Islet precursor cell (in vitro differentiated cells): ENCODE measurements around the gene GRIFIN.
"Not testable (repeated sequence)": the region's sequence is repeated elsewhere in the genome, so short reads cannot be mapped to it uniquely, and the experiment has no call there.

Experiments
- DNase-seq: peaks from one replicate; pipeline ENCODE4 v3.0.0-alpha.2; 2018

The GRIFIN gene

DNA sequence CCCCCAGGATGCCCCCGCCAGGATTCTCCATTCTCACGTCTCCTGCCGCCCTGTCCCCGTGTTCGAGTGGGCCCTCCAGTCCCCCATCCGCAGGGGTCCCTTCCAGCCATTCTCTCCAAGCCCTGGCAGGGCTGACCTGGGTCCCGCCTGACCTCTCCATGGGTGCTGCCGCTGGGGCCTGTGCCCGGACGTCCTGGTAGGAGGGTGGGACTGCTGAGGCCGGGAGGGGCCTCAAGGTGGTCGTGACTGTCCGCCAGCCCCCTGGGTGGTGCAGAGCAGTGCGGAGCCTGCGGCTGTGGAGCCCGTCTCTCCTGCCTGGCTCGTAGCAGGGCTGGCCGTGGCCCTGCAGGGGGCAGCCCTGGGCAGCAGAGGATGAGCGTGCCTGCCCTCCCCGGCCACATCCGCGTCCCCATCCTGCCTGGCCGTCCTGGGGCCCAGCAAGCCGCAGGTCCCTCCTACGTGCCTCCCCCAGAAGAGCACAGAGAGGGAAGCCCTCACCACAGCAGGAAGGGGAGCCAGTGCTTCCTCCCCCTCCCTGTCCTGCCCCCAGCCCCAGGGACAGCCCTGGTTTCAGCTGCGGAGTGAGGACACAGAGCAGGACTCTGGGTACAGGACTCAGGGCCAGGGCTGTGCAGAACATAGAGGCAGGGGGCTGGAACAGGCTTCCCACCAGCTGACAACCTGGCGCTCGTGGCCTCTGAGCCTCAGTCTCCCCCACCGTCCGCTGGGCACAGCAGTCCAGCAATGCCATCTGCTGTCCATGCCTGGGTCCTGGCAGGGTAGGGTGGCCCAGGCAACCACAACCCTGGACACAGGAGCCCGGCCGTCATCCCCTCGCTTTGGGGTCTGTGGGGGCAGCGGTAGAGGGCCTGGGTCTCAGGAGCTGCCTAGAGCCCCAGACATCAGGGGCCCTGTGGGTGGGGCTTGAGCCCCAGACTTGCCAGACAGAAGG, 1.5 kb upstream of the GRIFIN start:
- DNase-seq: peak; percentile 84

DNA sequence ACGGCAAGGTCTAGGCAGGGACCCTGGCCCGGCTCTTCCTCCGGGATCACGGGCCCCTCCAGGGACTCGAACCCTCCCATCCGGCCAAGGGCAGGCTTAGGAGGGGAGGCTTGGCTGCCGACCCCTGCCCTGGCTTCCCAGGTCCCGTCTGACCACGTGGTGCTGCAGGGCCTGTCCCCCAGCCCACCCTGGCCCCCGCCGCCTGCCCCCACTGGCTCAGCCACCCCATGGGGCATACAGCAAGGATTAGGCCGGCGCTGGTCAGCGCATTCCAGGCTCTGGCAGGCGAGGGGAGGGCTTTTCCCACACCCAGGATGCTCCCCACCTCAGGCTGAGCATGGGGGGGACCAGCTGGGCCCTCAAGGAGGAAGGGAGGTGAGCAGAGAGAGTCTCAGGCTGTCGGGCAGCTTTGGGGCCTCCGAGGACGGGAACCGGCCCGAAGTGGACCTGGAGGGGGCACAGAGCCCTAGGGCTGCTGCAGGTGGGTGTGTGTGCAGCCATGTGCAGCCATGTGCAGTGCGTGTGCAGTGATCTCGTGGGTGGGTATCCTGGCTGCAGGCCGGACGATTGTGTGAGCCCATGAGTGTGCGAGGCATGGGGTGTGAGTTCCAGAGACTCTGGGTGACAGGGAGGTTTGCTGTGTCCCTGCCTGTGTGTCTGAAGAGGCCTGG, 713 bp upstream of the GRIFIN start:
- DNase-seq: peak; percentile 43

DNA sequence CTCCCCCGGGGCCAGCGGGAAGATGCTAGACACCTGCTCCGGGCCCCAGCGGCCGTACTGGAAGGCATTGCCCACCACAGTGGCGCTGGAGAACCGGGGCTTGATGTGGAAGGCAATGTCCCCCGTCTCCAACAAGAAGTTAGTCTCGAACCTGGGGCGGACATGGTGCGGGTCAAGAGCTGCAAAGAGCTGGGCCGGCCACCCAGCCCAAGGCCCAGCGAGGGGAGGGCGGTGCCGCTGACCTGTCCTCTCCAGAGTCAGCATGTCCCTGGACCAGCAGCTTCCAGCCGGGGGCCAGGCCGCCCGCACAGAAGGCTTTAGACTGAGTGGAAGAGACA, 551 bp downstream of the GRIFIN start:
- peak; percentile 50 for DNase-seq

DNA sequence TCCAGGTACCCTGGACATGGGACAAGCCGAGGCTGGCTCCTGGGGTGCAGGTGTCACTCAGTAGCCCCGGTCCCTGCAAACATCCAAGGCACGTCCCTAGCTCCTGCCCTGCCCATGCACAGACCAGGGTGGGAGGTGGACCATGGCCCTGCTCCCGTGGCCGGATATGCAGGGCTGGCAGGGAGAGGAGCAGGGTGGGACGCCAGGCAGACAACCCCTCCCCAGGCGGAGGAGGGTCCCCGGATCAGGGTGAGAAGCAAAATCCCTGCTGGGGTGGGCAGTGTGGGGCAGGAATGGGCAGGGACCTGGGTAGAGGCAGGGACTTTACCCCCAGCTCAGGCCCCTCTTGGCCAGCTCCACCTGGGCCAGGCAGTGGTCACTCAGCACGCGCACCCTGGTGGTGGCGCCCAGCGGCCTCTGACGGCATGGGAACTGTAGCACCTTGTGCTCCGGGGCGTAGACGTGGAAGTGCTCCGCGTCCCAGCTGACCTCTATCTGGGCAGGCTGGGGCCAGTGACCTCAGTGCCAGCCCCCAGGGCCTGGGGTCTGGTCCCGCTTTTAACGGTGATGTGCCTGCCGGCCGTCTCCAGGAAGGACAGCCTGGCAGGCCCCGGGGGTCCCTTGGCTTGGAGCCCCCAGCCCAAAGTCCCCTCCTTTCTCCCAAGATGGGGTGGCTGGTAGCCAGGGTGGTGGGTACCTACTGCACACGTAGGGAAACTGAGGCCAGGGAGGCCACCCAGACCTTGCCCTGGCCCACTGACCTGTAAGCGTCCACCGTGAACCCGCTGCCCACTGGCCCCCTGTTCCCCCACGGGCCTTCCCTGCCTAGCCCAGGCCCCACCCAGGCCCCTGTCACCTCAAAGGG, 1.2 kb downstream of the GRIFIN start:
- DNase-seq: peak; percentile 64

DNA sequence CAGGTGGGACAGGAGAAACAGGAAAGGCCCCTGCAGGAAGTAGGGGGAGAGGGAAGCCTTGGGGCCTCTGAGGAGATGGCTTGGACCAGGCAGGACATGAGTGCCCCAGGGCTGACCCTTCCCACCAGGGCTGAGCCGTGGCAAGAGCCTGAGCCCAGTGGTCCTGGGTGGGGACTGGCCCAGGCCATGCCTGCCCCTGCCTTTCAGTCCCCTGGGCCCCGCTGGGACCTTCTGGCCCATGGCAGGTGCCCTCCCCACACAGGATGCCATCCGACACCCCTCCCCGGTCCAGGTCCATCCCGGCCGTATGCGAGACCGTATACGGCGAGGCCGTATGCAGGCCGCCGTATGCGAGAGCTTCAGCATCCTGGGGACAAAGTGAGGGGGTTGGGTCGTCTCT, 2.0 kb downstream of the GRIFIN start:
- peak; percentile 53 for DNase-seq

DNA sequence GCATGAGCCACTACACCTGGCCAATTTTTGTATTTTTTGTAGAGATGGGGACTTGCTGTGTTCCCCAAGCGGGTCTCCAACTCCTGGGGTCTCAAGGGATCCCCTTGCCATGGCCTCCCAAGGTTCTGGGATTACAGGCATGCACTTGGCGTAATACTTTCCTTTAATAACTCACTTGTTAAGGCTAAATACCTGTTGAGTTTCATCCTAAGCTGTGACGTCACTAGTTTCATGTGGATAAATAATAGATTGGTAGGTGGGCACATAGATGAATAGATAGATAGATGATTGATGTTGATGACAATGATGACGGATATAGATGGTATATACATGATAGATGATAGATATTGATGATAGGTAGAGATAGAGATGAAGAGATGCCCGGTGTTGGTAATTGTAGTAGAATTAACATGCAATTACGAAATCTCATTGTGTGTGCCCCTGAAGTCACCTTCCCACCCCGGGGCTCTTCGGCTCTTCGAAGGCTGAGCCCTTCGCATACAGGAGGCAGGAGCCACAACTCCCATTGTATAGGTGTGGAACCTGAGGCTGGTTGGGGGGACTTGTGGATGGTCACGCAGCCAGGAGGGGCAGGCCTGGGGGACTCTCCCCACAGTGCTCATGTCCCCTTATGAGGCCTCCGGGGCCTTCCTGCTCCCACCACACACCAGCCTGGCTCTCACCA, 2.6 kb downstream of the GRIFIN start:
- DNase-seq: no peak

DNA sequence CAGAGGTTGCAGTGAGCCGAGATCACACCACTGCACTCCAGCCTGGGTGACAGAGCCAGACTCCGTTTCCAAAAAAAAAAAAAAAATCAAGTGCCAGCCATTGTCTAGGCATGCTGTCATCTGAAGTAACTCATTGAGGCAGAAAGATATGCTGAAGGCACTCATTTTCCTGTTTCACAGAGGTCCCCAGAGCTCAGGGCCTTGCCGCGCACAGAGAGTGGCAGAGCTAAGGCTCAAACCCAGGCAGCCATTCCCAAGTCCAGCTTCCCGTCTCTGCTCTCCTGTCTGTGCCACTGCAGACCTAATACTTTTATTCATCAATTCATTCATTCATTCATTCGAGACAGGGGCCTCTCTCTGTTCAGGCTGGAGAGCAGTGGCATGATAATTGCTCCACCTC, 3.5 kb downstream of the GRIFIN start:
- DNase-seq: no peak

DNA sequence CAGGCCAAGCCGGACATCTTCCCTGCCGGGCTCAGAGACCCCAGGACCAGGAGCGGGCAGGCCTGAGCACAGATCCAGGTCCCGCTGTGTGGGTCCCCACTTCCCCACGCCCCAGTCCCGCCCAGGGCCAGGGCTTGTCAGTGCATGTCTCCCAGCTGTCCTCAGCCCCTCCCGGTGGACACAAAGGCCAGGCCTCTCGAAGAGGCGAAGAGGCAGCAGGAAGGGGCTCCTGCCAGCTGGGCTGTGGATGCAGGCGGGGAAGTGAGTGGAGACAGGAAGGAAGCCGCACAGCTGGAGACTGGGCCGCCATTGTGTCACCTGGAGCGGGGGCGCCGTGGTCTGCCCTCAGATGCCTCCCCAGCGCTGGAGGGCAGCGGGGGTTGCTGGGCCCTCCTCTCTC, 4.8 kb downstream of the GRIFIN start:
- DNase-seq: peak; percentile 59

DNA sequence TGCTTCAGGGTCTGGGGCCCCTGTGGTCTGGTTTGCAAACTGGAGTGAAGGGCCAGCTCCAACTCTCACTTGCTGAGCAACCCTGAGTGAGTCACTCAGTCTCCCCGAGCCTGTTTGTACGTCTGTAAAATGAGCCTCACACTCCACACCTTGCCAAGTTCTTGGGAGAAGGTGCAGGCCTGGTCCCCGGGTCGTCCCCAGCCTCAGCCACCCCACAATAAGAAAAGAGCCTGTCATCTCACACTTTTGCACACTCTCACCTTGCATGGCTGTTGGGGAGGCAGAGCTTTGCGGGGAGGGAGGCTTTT, 5.2 kb downstream of the GRIFIN start:
- DNase-seq: peak; percentile 54

DNA sequence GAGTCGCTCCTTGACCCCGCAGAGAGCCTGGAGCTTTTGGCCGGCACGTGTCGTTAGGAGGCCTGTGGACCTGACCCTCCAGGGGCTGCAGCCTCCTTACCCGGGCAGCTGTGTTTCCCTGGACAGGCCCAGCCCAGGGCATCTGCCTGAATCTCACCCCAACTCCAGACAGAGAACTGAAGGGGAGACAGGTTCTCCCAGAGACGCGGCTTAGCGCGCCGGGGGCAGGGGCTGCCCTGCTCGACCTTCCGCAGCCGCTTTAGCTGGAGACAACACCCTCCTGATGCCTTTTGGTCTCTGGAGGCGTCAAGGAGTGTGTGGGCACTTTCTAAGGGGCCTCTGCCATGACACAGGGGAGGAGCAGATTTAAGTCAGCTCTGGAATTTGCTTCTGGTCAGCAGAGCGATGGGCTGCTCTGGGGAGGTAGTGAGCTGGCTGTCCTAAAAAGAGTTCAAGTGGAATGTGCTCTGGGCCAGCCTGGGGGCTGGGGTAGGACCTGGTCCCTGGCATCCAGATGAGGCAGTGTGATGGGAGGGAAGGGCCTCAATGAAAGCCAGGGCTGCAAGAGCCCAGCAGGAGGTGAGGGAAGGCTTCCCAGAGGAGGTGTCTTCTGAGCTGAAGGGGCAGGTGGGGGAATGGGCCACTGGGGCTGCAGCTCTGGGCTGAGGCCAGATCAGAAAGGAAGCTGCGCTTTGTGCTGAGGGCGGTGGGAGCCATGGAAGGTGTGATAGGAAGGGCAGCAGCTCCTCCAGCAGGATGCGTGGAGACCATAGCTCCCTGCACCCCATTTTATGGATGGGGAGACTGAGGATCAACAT, 5.8 kb downstream of the GRIFIN start:
- DNase-seq: no peak

DNA sequence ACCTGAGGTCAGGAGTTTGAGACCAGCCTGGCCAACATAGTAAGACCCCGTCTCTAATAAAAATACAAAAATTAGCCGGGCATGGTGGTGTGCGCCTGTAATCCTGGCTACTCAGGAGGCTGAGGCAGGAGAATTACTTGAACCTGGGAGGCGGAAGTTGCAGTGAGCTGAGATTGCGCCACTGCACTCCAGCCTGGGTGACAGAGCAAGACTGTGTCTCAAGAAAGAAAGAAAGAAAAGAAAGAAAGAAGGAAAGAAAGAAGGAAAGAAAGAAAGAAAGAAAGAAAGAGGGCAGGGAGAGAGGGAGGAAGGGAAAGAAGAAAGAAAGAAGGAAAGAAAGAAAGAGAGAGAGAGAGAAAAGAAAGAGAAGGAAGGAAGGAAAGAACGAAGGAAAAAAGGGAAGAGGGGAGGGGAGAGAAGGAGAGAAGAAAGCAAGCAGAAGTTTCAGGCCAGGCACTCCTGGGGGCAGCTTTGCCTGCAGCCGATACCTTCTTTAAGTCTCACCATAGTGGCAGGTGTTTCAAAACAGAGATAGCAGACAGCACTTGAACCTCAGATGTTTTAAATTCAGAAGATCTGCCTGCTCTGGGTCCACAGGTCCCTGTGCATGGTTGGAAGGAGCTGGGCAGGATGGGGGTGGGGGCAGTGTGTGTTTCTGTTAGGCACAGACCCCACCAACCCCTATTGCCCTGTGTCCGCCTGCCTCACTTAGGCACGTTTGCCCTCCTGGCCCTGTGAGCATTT, 6.6 kb downstream of the GRIFIN start:
- DNase-seq: peak; percentile 52

DNA sequence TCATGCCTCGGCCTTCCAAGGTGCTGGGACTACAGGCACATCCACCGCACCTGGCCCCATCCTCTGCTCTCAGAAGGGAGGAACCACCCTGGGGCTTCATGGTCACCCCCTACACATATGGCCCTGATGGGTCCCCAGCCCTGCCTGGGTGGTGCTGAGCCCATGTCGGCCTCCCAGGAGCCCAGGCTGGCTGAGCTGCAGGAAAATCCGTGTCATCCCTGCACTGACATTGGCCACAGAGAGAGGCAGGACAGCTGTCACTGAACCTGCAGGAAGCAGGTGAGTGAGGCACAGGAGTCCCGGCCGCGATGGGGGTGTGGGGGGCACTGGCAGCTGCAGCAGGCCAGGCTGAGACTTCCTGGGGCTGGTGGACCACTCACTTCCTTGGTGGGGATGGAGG, 8.0 kb downstream of the GRIFIN start:
- no peak for DNase-seq

DNA sequence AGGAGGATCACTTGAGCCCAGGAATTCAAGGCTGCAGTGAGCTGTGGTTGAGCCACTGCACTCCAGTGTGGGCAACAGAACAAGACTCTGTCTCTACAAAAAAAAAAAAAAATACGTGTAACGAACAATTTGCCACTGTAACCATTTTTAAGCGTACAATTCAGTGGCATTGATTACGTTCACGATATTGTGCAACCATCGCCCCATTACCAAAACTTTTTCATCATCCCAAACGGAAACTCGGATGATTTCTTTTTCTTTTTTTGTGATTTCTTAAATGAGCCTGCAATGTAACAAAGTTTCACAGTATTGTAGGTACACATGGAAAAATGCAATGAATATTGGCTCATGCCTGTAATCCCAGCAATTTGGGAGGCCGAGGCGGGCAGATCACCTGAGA, 9.5 kb downstream of the GRIFIN start:
- no peak for DNase-seq

DNA sequence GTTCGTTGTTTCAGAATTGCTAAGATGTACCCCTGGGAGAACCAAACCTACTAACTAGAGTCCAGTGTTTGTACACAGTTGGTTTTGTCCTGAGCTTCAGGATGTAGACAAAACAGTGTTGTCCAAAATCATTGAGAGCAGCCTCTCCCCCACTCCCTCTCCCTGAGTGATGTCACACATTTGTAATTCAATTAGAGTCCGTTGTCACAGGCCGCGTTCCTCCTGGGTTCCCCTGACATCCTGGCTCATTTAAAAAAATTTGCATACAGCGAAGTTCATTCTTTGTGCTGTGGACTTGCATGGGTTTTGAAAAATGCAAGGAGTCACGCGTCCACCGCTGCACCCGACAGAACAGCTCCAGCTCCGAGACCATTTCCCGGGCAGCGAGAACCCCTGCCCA, 10.3 kb downstream of the GRIFIN start:
- no peak for DNase-seq

DNA sequence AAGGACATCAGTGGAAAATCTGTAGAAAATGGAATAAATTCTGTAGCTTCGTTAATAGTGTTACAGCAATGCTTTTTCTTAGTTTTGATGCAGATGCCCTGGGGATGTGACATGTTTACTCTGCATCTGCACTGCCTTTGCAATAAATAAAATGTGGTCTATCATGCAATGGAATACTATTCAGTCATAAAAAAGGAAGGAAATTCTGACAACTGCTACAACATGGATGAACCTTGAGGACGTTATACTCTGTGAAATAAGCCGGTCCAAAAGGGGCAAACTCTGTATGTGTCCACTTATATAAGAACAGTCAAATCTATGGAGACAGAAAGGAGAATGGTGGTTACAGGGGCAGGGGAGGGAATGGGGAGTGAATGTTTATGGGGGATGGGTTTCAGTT, 13.5 kb downstream of the GRIFIN start:
- no peak for DNase-seq

DNA sequence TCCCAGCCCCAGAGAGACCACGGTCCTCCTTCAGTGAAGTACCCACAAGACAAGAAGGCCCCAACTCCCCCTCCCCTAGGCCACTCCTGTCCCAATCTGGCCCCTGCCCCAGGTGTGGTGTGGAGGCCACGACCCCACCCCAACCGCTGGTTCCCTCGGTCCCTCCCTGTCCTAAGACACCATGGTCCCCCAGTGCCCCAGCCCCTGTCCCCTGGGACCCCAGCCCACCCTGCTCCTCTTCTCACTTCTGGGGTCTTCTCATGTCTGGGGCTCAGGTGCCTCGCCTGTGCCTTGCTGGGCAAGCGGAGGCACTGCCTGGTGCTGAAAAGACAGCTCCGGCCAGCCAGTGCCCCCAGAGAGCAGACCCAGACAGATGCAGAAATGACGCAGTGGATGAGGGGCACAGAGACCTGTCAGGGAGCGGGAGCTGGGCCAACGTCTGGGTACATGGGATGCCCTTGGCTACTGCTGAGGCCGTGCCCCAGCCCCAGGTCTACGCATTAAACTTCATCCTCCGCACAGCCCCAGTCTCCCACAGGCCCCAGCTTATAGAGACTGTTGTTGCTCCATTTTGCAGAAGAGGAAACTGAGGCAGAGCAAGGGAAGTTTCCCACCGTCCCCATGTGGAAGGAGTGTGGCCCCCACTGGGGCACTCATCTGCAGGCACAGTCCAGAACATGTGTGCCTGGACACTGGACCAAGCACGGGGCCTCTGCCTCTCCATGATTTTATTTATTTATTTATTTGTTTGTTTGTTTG, 14.8 kb downstream of the GRIFIN start:
- peak; percentile 64 for DNase-seq

DNA sequence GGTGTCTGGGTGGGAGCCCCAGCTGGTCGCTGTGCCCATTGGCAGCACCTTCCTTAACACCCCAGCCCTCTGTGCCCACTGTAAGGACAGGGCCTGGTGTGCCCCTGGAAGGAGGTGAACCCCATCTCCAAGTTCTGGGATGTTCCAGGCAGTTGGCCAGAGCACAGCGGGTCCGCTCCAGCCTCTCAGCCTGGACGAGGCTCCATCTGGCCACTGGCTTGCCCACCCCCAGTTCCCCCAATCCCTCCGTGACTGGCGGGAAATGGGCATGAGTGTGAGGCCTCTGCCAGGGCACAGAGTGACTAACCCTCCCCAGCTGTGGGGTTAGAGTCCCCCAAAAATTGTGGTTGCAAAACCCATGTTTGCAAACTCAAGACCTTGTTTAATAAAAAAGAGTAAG, 15.6 kb downstream of the GRIFIN start:
- DNase-seq: peak; percentile 44

DNA sequence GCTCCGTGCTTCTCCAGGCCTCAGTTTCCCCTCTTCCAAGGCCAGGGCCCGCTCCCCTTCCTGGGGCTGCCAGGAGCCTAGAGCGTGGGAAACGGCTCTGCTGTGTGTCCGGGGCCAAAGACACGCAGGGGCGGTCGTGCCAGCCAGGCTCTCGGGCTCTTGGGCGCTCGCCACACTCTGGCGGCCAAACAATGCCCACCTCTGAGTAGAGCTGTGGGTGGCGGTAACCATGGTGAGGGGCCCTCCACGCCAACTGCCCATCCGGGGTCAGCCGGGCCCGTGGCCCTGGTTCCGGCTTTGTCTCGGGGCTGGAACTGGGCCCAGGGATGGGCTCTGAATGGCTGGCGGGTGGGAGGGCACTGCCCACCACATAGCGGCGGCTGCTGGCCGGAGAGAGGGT, 16.0 kb downstream of the GRIFIN start:
- no peak for DNase-seq

DNA sequence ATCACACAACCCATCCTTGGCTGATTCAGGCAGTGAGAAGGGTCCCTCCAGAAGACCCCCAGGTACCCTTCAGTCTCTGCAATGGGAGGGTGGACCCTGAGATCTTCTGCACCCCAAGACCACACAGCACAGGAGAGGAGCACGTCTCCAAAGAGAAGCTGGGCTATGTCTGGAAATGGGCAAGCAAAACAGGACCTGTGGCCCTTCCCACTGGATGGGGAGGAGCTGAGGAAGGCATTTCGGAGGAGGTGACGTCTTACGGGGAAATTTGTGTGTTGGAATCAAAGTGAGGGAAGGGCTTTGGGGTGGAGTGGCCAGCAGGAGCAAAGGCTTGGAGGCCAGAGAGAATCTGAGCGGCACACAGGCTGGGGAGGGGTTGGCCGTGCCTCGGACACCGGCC, 16.5 kb downstream of the GRIFIN start:
- no peak for DNase-seq

DNA sequence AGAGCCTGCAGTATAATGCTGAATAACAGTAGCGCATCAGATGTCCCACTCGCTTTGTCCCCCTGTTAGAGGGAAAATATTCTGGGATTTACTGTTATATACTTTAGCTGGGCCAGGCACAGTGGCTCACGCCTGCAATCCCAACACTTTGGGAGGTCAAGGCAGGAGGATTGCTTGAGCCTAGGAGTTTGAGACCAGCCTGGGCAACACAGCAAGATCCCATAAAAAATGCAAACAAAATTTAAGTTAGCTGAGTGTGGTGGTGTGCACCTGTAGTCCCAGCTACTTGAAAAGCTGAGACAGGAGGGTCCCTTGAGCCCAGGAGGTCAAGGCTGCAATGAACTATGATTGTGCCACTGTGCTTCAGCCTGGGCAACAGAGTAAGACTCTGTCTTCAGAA, 22.3 kb downstream of the GRIFIN start:
- not testable (repeated sequence) for DNase-seq
